GM13977 (cell line): Measurements from ENCODE around the gene LRRFIP2.

ENCODE experiments used
- DNase-seq: peaks from one replicate; pipeline ENCODE4 v3.0.0; 2012; ENCODE audit warnings: low spot score
- in situ Hi-C: fragments of 300-500 bp; cut with MboI; formaldehyde crosslinking; loops from one replicate; pipeline ENCODE4 v1.12.0; 2022; ENCODE audit warnings: low sequenced_read_pairs, low pct_unique_long_range_greater_than_20kb, mixed read lengths, inconsistent platforms; ENCODE audit not compliant: unreplicated experiment
- TF ChIP-seq, protein P1 (sequence below): IDR thresholded peaks from 2 replicates; pipeline ENCODE4 v1.5.1; 2012; ENCODE audit warnings: mild to moderate bottlenecking, control low read depth; ENCODE audit not compliant: insufficient read depth; ENCODE audit errors: extremely low read depth, missing control alignments

LRRFIP2 gene

DNA sequence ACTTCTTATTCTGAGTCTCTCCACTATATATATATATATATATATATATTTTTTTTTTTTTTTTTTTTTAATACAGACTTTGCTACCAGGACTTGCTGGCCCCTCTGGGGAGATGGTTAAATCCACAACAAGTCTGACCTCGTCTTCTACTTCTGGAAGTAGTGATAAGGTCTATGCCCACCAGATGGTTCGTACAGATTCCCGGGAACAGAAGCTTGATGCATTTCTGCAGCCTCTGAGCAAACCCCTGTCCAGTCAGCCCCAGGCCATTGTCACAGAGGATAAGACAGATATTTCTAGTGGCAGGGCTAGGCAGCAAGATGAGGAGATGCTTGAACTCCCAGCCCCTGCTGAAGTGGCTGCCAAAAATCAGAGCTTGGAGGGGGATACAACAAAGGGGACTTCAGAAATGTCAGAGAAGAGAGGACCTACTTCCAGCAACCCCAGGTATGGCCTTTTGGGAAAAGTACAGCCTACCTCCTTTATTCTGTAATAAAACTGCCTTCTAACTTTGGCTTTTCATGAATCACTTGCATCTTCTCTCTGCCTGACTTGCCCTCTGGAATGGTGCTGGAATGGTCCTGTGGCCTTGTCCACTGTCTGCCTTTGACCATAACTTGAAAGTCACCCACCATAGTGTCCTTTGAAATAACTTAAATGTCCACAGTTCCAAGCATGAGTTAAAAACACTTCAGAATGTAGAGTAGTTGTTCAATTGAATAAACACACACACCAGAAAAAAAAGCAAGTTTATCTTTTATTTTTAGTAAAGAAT, 148.6 kb downstream of the LRRFIP2 start:
- in situ Hi-C loops: no loop called here
- DNase-seq: no peak
- TF ChIP-seq, protein P1, sequence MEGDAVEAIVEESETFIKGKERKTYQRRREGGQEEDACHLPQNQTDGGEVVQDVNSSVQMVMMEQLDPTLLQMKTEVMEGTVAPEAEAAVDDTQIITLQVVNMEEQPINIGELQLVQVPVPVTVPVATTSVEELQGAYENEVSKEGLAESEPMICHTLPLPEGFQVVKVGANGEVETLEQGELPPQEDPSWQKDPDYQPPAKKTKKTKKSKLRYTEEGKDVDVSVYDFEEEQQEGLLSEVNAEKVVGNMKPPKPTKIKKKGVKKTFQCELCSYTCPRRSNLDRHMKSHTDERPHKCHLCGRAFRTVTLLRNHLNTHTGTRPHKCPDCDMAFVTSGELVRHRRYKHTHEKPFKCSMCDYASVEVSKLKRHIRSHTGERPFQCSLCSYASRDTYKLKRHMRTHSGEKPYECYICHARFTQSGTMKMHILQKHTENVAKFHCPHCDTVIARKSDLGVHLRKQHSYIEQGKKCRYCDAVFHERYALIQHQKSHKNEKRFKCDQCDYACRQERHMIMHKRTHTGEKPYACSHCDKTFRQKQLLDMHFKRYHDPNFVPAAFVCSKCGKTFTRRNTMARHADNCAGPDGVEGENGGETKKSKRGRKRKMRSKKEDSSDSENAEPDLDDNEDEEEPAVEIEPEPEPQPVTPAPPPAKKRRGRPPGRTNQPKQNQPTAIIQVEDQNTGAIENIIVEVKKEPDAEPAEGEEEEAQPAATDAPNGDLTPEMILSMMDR: no peak

GRCh38 chr3:37024820-37025405, 149.5 kb downstream of the LRRFIP2 start:
- in situ Hi-C loops: no loop called here
- TF ChIP-seq, protein P1: no peak
- DNase-seq: no peak

GRCh38 chr3:37024092-37024491, 150.3 kb downstream of the LRRFIP2 start:
- DNase-seq: peak; percentile 22
- TF ChIP-seq, protein P1: peak; percentile 53
- in situ Hi-C loops: no loop called here

DNA sequence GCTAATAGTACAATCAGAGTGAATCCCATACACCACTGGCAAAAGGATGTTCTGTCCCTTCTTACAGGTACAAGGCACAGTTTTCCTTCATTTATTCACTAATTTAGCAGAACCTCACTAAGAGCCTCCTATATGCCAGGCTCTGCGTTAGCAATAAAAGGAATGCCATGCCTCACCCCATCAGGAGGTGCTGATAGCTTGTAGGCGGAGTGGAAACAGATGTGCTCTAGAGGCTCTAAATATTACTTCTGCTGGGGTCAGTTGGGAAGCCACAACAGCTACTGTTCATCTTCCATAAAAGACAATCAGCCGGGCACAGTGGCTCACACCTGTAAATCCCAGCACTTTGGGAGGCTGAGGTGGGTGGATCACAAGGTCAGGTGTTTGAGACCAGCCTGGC, 156.7 kb downstream of the LRRFIP2 start:
- DNase-seq: no peak
- TF ChIP-seq, protein P1: no peak
- in situ Hi-C loops: no loop called here

GRCh38 chr3:37016903-37017302, 157.5 kb downstream of the LRRFIP2 start:
- in situ Hi-C loops: no loop called here
- no peak for DNase-seq
- TF ChIP-seq, protein P1: no peak

GRCh38 chr3:37015642-37016041, 158.7 kb downstream of the LRRFIP2 start:
- no peak for DNase-seq
- in situ Hi-C loops: no loop called here
- TF ChIP-seq, protein P1: no peak
